Activated T-cell treated with anti-CD3 and anti-CD28 coated beads, Interleukin-2, amount 50 U/mL, for 72 hours (primary cell): ENCODE results near the gene ABCG8. TPM values are rescaled to one million over a fixed set of nuclear protein-coding genes. Genes with fewer than 3 reads are reported as not detected.

Experiments used
- ATAC-seq, 2 donors: fragments of 150-1000 bp; cut with Tn5 transposase; replicated peaks in 1 of 2; 2 replicates each; pipeline ENCODE4 v1.10.0; 2021; ENCODE audit warnings: moderate library complexity in 2 of 2, mild to moderate bottlenecking in 1 of 2
- DNase-seq, 2 donors: peaks; one replicate each; pipeline ENCODE4 v3.0.0; 2021 to 2022; ENCODE audit warnings: mixed read lengths in 1 of 2
- H3K27ac Mint-ChIP-seq: one replicate; pipeline ENCODE4 v1.8.0; 2022; ENCODE audit warnings: mild to moderate bottlenecking, moderate library complexity, mixed read lengths
- H3K27me3 Mint-ChIP-seq: one replicate; pipeline ENCODE4 v1.8.0; 2022; ENCODE audit warnings: low read depth, mixed read lengths
- H3K36me3 Mint-ChIP-seq, 2 donors: one replicate each; pipeline ENCODE4 v1.8.0; 2022; ENCODE audit warnings: mixed read lengths in 2 of 2, mild to moderate bottlenecking in 1 of 2; ENCODE audit not compliant: insufficient read depth in 2 of 2
- H3K4me1 Mint-ChIP-seq: one replicate; pipeline ENCODE4 v1.8.0; 2022; ENCODE audit warnings: low read depth, mixed read lengths
- H3K4me3 Mint-ChIP-seq, 2 donors: one replicate each; pipeline ENCODE4 v1.8.0; 2022; ENCODE audit warnings: mild to moderate bottlenecking in 2 of 2, mixed read lengths in 2 of 2, moderate library complexity in 2 of 2
- H3K9me3 Mint-ChIP-seq, 2 donors: one replicate each; pipeline ENCODE4 v1.8.0; 2022; ENCODE audit warnings: mixed read lengths in 2 of 2
- total RNA-seq, 2 donors: library from RNA; stranded (reverse); gene quantifications; one replicate each; pipeline ENCODE4 v1.2.3, GENCODE V29; 2022

ABCG8 gene
- total RNA-seq, 2 donors from 2014 or later: not detected

DNA sequence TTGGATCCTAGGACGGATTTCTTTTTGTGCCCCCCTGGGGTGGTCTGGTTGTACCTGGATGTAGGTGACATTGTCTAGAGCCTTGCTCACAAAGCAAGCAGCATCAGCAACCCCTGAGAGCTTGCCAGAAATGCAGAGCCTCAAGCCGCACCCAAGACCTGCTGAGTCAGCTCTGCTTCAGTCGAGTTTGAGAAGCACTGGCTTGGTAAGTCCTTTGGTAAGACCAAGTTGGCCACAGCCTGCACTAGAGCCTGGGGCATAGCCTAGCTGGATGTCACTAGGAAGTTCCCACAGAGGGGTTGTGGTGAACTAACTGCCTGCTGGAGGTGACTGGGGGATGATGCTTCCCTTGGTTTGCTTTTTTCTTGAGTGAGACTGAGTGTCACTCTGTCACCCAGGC is 6.3 kb upstream of the ABCG8 start:
- no peak for DNase-seq
- Mint-ChIP-seq H3K27me3 (peaks cover 40% of the 10 kb centered on the region), H3K4me1 (peaks cover 5% of the 10 kb centered on the region), H3K27ac (no peak overlapping the region), H3K9me3 (no peaks in the 10 kb centered on the region), H3K36me3 (peaks cover 0 to 1% of the 10 kb centered on the region in 2 donors), H3K4me3 (no peak overlapping the region)
- ATAC-seq: no peak

DNA sequence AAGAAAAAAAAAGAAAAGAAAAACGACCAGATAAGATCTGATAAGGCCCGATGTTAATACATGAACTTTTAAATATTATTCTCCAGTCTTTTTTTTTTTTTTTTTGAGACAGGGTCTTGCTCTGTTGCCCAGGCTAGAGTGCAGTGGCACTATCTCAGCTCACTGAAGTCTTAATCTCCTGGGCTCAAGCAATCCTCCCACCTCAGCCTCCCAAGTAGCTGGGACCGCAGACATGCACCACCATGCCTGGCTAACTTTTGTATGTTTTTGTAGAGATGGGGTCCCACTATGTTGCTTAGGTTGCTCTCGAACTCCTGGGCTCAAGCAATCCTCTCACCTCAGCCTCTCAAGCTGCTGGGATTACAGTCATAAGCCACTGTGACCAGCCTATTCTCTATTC is 1.7 kb upstream of the ABCG8 start:
- Mint-ChIP-seq H3K9me3 (no peaks in the 10 kb centered on the region), H3K36me3 (no peaks in the 10 kb centered on the region), H3K4me3 (no peak overlapping the region), H3K27ac (no peak overlapping the region), H3K27me3 (peaks cover 14% of the 10 kb centered on the region), H3K4me1 (no peaks in the 10 kb centered on the region)
- ATAC-seq (no peak), DNase-seq (no peak)

DNA sequence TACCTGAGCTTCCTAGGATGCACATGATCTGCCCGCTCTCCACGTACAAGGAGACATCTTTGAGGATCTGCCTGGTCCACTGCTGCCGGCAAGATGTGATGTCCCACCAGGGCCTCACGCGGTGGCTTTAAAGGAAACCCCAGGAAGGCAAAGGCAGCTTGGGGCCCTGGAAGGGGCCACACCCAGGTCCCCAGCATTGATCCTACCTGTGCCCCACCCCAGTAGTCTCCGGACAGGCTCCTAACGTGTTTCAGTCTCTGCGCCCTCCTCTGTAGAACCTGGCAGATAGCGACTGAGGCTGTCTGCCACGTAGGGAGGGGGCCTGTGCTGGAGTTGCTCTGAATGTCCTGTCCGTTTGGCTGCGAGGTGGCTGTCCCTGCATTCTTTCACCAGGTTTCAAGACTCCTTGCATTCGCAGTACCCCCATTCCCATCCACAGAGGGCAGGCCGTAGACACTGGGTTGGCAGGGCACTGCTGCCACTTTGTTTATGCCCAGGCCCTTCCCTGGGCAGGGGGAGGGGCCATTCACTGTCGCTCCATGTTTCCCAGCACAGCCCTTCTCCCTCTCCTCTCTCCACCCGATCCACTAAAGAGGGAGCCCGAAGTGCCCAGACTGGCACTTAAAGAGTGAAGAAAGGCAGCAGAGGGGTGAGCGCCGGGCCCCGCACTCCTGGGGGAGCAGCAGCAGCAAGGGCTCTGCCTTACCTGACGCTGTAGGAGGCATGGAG is 776 bp upstream of the ABCG8 start:
- H3K27ac Mint-ChIP-seq: no peak overlapping the region
- no peaks in the 10 kb centered on the region for H3K4me1 Mint-ChIP-seq
- ATAC-seq: no peak
- no peak overlapping the region for H3K4me3 Mint-ChIP-seq
- H3K36me3 Mint-ChIP-seq: no peaks in the 10 kb centered on the region
- no peak for DNase-seq
- H3K27me3 Mint-ChIP-seq: peaks cover 9% of the 10 kb centered on the region
- no peaks in the 10 kb centered on the region for H3K9me3 Mint-ChIP-seq

DNA sequence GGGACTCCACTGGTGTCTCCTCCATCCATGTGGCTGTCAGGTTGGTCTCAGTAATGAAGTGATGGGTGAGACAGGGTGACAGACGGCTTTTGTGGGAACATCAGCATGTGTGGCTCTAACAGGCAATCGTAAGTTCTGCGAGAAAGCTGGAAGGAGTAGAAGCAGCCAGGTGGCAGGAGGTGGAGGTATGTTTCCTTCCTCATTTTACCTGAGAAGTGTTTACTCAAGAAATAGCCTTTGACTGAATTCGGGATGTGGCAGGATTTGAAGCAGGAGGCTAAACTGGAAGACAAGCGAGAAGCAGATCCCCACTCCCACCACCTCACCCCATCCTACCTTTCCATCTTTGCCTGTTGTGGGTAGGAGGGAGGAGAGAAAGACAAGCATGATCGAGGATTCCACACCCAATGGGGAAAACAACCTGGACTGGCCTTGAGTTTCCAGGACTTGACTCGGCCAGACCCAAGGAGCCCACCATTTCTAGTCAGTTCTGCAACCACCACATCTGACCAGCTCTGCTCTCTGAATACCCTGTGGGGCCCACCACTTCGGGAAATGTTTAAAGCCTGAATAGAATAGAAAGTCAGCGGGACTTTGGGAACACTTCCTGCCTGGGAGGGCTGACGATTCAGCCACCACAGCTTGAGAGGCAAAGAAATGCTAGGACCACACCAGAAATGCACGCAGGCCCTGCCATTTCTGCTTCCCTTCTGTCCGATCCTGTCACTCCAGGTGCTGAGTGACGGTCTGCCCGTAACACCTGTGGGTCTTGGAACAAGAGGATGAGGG is 1.2 kb downstream of the ABCG8 start:
- Mint-ChIP-seq H3K27me3 (no peaks in the 10 kb centered on the region), H3K9me3 (no peaks in the 10 kb centered on the region), H3K27ac (no peak overlapping the region), H3K4me3 (no peak overlapping the region), H3K36me3 (no peaks in the 10 kb centered on the region), H3K4me1 (no peaks in the 10 kb centered on the region)
- DNase-seq (no peak), ATAC-seq (no peak)

DNA sequence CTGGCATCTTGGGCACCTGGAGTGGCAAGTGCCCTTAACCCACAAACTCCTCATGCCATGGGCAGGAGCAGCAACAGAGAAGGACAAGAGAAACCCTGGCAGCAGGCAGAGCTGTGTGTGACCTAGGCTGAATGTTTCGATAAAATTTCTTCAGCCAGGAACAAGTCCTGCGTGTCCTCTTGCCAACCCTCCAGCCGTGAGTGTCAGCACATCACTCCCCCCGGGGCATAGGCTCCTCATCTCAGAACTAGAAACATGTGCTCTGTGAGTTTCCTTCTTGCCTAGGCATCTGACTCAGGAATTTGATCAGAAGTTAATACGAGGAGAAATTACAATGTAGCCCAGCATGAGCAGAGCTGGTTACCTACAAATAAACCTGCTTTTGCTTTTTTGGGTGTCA is 2.2 kb downstream of the ABCG8 start:
- Mint-ChIP-seq H3K36me3 (no peaks in the 10 kb centered on the region), H3K27ac (no peak overlapping the region), H3K9me3 (no peaks in the 10 kb centered on the region), H3K4me1 (no peaks in the 10 kb centered on the region), H3K27me3 (no peaks in the 10 kb centered on the region), H3K4me3 (no peak overlapping the region)
- ATAC-seq (no peak), DNase-seq (no peak)

GRCh38 chr2:43841949-43842865 is 3.4 kb downstream of the ABCG8 start:
- no peaks in the 10 kb centered on the region for H3K27me3 Mint-ChIP-seq
- no peaks in the 10 kb centered on the region for H3K36me3 Mint-ChIP-seq
- DNase-seq (no peak), ATAC-seq (no peak)
- no peak overlapping the region for H3K27ac Mint-ChIP-seq
- H3K4me1 Mint-ChIP-seq: no peaks in the 10 kb centered on the region
- H3K4me3 Mint-ChIP-seq: no peak overlapping the region
- H3K9me3 Mint-ChIP-seq: no peaks in the 10 kb centered on the region

- Mint-ChIP-seq H3K9me3 (no peaks in the 10 kb centered on the region), H3K27me3 (no peaks in the 10 kb centered on the region), H3K4me3 (no peak overlapping the region), H3K4me1 (no peaks in the 10 kb centered on the region), H3K27ac (no peak overlapping the region), H3K36me3 (no peaks in the 10 kb centered on the region)
- ATAC-seq (no peak), DNase-seq (no peak)
These were observed 4.1 kb downstream of the ABCG8 start for GRCh38 chr2:43842866-43843226.

DNA sequence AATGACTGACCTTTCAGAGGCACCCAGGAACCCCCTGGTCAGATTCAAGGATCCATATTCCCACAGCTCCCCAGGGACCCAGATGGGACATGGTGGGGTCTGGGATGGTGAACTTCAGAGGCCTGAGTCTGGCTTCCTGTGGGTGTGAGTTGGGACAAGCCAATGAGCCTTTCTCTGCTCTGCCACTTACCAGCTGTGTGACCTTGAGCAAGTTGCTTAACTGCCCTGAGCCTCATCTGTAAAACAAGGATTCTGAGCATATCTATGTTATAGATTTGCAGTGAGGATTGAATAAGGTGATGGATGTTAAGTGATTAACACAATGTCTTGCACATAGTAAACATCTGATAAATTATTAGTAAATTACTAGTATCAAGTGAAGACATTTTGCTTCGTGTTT is 6.4 kb downstream of the ABCG8 start:
- ATAC-seq: no peak
- Mint-ChIP-seq H3K9me3 (no peaks in the 10 kb centered on the region), H3K36me3 (no peaks in the 10 kb centered on the region), H3K4me1 (no peaks in the 10 kb centered on the region), H3K27ac (no peak overlapping the region), H3K4me3 (no peak overlapping the region), H3K27me3 (no peaks in the 10 kb centered on the region)
- DNase-seq: no peak

DNA sequence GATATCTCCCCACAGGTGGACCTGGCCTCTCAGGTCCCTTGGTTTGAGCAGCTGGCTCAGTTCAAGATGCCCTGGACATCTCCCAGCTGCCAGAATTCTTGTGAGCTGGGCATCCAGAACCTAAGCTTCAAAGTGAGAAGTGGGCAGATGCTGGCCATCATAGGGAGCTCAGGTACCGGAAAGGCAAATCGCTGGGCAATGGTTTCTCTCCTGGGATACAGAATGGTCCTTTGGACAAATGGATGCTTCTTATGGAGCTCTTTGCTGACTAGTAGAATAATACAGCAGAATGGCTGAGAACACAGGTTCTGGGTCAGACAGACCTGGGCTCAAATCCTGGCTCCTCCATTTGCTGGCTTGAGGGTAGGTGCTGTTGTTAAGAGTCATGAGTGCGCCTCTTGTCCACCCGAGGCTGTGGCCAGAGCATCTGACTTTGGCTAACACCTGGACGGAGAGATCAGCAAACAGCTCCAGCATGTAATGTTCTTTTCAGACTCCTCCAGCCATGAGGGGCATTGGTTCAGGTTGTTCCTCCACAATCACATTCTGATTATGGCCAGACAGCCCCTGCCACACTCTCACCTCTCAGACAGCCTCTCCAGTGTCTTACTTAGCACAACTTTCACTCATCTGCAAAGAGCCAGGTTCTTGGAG is 7.5 kb downstream of the ABCG8 start:
- H3K4me1 Mint-ChIP-seq: no peaks in the 10 kb centered on the region
- no peaks in the 10 kb centered on the region for H3K9me3 Mint-ChIP-seq
- H3K27me3 Mint-ChIP-seq: peaks cover 4% of the 10 kb centered on the region
- H3K27ac Mint-ChIP-seq: no peak overlapping the region
- no peaks in the 10 kb centered on the region for H3K36me3 Mint-ChIP-seq
- no peak overlapping the region for H3K4me3 Mint-ChIP-seq
- ATAC-seq: no peak
- DNase-seq: no peak

GRCh38 chr2:43848214-43848613 is 9.4 kb downstream of the ABCG8 start:
- Mint-ChIP-seq H3K36me3 (no peaks in the 10 kb centered on the region), H3K27me3 (peaks cover 8% of the 10 kb centered on the region)

DNA sequence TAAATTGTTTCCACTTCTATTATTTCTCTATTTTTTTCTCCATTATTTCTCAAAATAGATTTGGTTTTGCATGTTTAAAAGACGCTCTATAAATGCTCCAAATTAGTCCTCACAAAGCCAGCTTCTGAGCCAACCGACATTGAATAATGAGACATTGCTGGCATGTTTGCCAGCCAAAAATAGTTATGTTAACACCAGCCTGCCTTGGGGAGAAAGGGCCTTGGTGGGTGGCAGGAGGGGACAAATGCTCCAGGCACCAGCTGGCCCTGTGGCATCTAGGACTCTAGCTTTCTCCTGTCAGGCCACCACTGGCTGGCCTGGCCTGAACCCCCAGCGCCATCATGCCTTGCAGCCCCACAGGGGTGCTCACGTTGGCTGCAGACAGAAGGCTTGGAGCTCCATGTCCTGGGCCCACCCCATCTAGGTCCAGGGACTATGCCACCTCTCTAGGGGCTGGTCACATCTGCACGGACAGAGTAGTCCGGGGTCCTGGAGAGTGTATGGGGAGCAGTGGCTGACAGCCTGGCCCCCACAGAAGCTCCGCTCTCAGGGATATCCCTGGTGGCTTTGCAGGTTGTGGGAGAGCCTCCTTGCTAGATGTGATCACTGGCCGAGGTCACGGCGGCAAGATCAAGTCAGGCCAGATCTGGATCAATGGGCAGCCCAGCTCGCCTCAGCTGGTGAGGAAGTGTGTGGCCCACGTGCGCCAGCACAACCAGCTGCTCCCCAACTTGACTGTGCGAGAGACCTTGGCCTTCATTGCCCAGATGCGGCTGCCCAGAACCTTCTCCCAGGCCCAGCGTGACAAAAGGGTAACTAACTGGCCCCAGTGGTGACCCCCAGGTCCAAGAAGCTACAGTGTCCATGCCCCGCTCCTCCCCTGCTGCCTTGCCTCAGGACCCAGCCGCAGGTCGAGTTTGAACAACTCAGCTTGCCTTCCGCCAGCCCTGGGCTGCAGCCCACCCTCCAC is 12.5 kb downstream of the ABCG8 start:
- H3K27ac Mint-ChIP-seq: no peak overlapping the region

More at GRCh38 chr2:43848214-43848613, 9.4 kb downstream of the ABCG8 start:
- H3K4me3 Mint-ChIP-seq: no peak overlapping the region
- no peak for DNase-seq
- no peaks in the 10 kb centered on the region for H3K9me3 Mint-ChIP-seq
- ATAC-seq: no peak
- H3K27ac Mint-ChIP-seq: no peak overlapping the region
- H3K4me1 Mint-ChIP-seq: no peaks in the 10 kb centered on the region

DNA sequence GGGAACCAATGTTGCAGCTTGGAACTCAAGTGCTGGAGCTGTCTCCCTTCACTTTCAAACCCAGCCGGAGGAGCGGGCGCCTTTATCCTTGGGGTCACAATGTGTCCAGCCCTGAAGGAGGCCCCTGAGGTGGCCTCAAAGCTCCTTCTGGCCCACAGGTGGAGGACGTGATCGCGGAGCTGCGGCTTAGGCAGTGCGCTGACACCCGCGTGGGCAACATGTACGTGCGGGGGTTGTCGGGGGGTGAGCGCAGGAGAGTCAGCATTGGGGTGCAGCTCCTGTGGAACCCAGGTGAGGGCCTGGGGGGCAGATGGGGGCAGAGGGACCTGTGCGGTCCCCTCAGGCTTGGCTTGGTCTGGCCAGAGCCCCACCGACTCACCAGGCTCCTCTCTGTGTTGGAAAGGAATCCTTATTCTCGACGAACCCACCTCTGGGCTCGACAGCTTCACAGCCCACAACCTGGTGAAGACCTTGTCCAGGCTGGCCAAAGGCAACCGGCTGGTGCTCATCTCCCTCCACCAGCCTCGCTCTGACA is 13.5 kb downstream of the ABCG8 start:
- no peak overlapping the region for H3K27ac Mint-ChIP-seq

More for the DNA sequence above, 12.5 kb downstream of the ABCG8 start:
- no peaks in the 10 kb centered on the region for H3K9me3 Mint-ChIP-seq
- DNase-seq (no peak), ATAC-seq (no peak)
- no peaks in the 10 kb centered on the region for H3K36me3 Mint-ChIP-seq
- H3K27me3 Mint-ChIP-seq: peaks cover 36% of the 10 kb centered on the region
- no peak overlapping the region for H3K4me3 Mint-ChIP-seq
- no peaks in the 10 kb centered on the region for H3K4me1 Mint-ChIP-seq

More for the DNA sequence above, 13.5 kb downstream of the ABCG8 start:
- no peak overlapping the region for H3K4me3 Mint-ChIP-seq
- no peak for DNase-seq
- no peaks in the 10 kb centered on the region for H3K36me3 Mint-ChIP-seq
- H3K27me3 Mint-ChIP-seq: peaks cover 46% of the 10 kb centered on the region
- ATAC-seq: no peak
- H3K4me1 Mint-ChIP-seq: no peaks in the 10 kb centered on the region
- no peaks in the 10 kb centered on the region for H3K9me3 Mint-ChIP-seq
